NCI-H1694 treated with DMSO at 0.1 percent for 48 hours (cell line): ENCODE results near the gene ROBO2.

Source experiments
- DNase-seq: peaks from one replicate; lab custom pipeline; 2025; lab: John Stamatoyannopoulos, UW

ROBO2 gene

DNA sequence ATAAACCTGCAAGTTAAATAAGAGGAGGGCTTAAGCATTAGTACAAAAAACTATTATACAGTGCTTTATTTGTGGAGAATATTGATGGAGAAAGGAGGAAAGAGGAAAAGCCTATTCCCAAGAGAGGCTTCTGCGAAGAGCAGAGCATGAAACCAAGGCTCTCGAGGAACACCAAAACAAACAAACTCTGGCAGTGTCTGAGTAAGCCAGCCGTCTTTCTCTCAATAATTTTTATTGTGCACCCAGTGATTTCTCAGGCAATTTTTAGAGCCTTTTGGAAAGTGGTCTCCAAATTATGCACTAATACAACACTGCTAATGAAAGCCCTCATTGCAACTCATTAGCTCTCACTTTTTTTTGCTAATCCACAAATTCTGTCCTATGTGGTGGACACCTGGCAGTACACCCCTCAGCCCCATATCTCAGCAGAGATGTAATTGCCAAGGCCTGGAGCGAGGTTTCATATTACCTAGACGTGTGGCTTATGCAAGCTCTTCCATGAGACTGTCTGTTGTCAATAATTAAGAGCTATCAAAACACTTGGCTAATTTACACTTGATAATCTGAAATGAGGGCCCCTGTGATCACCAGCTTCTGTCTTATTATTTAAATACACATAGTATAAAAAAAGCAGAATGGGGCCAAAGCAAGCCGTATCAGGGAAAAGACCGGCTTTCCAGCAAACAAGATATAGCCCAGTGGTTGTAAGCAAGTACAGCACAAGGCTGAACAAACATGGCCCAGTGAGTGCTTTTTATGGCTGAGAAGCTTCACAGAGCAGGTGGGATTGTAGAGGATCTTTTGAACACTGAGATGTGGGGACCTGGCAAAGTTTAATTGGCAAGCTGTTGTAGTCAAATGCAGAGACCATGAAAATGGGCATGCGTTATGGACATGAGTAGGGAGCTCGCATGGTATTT, 216.9 kb downstream of the ROBO2 start:
- DNase-seq, result peak; percentile 63

DNA sequence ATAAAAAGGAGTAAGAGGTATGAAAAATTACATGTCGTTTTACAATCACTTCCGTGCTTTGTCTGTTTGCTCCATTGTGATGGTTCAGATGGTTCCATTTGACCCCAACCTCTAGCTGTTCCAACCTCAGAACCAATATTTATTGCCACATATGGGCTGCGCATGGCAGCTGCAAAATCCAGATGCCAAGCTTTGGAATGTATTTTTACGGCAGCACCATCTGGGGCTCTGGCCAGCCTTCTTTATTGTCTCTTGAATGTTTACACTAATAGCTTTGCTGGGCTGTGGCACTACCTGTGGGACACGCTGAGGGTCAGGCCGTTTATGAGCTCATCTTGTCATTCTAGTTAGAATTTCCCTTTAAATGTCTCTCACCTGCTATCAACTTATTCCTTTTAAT, 219.8 kb downstream of the ROBO2 start:
- no peak for DNase-seq

DNA sequence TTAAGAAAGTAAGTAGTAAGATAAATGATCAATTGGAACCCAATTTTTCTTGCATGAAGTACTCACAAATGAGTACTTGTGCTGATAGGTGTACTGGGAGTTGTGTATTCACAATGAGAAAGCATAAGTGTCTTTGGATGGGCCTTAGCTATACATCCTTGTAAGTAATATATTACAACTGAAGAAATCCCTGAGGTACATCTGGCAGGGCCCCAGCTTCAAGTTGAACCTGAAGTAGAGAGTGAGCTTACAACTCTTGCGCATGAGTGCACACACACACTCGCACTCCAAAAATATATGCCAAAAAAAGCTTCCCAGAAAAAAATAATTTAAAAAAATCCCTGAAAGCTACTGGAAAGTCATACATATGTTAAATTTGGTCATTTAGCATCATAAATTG, 222.5 kb downstream of the ROBO2 start:
- DNase-seq, result no peak

DNA sequence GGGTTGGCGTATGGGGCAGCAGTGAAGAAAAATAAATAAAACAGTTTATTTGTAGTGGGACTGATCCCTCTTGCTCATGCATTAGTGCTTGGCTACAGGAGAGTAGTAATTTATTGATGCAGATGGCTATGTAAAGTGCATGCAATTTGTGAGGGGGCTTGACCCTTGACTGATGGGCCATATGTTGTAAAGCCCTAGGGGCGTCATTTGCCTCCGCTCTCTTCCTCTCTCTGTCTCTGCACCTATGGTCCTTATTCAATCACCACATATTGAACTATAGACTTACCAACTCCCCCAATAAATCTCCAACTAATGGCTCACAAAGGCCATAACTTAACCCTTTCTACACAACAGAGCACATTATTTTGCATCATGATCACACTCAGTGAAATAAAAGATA, 227.7 kb downstream of the ROBO2 start:
- no peak for DNase-seq

DNA sequence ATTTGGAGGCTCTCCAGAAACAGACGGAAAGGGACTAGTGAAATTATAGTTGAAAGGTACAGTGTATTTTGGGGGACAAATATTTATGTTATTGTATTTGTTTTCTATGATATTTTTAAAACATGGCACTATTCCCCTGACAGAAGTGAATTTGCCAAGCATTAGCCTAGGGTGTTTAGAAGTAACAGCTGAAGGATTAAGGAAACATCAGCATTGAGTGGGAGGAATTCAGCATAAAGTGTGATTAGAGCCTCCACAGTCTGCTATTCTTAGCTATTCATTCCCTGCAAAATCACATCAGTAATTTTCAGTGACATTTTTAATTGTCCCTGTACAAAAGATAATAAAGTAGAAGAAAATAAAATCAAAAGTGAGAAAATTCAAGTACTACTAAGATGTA, 231.4 kb downstream of the ROBO2 start:
- DNase-seq, result no peak

DNA sequence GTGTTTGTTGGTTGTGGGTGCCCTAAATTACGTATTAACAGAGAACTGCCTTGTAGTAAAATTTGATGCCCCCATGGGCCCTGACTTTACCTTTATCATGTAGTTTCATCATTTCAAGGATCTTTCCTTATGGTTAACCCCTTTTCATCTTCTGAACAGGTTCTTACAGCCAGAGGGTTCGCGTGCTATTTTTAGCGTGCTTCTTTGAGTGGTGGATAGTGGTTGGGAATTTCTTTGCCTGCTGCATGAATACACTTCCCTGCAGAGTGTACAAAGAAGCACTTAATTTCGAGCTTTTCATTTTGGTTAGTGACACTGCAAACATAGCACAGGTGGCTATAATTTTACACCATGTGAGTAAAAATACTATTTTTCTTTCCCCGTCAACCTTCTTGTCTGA, 231.8 kb downstream of the ROBO2 start:
- DNase-seq, result no peak

DNA sequence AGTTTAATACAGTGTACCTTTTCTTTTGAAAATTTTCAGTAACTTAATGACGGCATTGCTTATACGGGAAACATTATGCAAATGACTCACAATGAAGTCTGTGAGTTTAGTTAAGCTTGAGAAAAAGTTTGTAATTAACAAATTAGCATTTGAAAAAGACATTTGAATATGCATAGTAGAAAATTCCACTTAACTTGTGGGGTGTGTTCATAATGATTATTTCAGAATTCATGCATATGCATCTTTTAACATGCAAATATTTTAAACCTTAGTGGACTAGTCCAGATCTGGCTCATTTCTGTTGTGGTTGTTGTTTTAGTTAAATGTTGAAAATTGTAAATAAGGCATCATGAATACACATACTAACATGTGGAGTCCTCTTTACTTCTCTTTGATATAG, 239.4 kb downstream of the ROBO2 start:
- no peak for DNase-seq

DNA sequence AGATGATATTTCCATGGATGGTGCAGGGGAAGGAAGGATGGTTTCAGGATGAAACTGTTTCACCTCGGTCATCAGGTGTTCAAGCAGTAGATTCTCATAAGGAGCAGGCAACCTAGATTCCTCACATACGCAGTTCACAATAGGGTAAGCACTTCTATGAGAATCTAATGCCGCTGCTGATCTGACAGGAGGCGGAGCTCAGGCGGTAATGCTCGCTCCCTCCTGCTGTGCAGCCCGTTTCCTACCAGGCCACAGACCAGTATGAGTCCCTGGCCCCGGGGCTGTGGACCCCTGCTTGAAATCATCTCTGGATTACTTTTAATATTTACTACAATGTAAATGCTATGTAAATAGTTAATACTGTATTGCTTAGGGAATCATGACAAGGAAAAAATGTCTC, 241.8 kb downstream of the ROBO2 start:
- no peak for DNase-seq

DNA sequence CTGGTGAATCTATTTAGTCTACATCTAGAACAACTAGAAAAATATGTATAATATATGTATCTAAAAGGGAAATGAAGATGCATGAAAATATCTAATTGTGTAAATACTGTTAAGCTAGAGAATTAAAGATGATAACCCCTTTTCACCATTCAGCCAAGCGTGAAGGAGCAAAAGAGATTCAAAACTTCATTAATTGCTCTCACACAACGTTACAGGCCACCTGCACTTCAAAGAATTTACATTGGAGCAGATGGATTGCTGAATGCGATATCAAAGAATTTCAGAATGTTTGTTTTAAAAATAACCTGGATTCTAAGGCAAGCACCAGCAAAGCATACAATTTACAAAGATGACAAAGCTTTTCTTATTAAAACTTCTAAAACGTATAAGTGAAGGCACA, 243.2 kb downstream of the ROBO2 start:
- DNase-seq, result no peak

DNA sequence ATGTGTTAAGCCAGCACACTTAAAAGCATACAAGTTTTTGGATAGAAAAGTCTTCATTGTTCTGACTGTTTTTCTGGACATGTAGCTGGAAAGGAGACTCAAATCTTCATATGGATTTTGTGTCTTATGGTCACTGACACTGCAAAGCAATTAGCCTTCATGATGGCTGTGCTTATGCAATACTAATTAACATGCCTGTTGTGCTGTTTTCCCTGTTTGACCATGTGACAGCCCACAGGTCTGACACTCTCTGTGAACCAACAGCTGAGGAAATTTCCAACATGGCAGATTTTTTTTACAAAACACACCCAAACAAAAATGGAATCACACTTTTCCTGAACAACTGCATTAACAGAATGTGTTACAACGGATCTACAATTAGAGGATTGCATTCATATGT, 248.4 kb downstream of the ROBO2 start:
- DNase-seq, result no peak

DNA sequence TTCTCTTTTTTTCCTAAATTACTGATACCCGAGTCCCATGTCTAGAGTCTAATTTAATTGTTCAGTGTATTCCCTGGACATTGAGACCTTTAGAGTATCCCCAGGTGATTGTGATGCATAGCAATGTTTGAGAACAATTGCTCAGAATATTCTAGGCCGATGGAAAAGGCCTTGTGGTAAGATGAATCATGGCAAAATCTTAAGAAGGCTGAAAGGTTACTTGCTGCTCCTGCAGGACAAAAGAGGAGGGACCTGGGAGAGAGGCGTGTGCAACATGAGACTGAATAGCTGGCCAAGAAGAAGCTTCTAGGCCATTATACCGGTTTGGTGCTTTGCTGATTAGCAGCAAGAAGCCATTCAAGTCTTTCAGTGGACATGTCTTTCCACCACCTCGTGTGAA, 256.6 kb downstream of the ROBO2 start:
- DNase-seq, result no peak

DNA sequence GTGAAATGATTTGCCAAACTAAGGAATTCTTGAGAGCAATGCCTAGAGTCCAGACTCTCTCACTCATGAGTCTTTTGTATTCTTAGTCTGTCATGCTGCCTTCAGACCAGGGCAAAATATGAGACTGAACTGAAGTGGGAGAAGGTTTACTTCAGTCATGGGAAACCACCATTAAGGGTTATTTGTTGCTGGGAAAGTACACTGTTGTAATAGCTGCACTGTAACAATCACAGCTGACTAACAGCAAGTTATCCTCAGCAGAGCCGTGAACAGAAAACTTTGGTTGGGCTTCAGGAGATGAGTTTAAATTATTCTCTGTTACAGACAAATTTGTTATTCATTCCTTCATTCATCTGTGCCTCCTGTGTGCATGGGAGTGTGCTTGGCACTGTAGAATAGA, 258.5 kb downstream of the ROBO2 start:
- DNase-seq, result no peak

DNA sequence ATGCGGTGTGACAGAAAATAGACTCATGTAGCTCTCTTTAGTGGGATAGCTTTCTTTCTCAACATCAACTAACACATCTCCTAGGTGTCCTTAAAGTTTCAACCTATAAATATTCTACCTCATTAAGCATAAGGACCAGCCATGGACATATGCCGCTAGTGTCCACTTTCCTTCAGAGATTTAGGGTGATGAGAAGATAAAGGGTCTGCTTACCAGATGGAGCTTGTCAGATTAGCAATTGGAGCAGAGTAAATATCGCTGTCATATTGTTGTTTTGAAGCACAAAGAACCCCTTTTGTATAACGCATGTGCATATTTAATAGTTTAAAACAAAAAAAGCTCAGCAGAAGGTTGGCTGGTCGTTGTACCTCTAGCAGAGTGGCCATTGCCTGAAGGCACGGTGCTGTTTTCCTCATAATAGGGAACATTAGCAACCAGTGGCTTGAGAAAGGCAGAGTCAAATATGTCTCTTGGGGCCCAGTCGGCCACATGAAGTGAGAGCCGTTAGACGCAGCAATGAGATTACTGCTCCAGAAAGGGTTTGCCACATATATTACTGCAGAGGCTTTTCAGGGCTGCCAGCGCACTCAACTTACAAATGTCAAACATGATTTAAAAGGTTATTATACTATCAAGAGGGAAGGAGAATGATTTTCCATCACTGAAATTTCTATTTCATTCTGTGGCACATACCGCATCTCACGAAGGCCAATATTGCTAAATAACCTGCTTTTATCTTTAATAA, 264.2 kb downstream of the ROBO2 start:
- DNase-seq, result no peak

DNA sequence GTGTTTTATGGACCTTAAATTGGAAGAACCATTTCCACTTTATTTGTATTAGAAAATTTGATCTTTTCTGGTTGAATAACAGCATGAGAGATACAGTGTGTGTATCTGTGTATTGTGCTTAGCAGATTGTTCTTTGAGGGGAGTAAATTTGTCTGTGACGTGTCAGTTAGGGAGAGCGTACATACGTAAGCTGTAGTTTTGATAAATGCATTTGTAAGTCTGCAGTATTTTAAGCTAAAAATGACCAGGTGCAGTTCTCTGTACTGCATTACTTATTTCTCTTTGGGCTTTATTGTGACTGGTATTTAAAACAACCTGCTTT, 264.8 kb downstream of the ROBO2 start:
- no peak for DNase-seq

DNA sequence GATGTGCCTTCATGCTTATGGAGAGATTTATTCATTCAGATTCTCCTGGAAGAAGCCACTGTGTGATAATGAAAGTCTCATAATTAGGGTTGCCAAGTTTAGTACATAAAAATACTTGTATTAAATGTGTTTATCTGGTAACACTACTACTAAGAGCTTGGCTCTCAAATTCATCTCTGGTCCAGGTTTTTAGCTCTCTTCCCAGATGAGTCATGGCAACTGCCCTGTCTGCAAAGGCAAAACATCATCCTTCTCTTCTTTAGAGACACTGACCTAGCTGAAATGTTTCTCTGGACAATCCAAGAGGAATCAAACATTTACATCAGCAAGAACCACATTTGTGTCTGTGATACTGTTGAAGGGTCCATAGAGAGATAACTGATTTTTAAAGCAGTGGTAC, 269.6 kb downstream of the ROBO2 start:
- no peak for DNase-seq

DNA sequence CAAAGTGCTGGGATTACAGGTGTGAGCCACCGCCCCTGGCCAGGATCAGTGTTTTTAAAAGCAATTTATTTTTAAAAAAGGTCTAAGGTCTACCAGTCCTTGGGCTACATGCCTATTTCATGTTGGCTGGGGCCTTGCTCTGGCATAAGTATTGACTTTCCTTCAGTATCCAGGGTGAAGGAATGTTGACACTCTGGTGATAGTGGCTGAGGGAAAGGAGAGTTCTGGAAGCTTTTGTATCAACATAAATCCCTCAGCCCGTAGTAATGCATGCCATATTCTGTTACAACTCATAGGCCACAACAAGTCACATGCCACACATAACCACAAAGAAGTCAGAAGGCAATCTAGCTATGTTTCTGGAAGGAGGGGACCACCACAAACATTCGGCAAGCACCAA, 273.9 kb downstream of the ROBO2 start:
- no peak for DNase-seq

DNA sequence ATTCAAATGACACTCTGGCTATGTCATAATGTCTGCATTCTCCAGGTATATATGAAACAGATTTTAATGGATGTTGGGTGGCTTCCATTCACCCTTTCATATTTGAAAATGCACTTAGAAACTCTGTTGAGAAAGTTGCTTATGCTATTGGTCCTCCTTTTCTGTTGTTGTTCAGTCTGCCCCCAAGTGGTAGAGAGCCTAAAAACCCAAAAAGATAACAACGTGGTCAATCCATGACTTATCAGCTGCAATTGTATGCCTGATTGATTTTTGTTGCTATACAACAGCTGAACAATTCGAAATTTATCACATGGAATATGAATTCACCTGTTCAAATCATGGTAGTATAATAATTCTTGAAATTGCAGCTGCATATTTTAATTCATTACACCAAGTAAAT, 279.8 kb downstream of the ROBO2 start:
- no peak for DNase-seq

DNA sequence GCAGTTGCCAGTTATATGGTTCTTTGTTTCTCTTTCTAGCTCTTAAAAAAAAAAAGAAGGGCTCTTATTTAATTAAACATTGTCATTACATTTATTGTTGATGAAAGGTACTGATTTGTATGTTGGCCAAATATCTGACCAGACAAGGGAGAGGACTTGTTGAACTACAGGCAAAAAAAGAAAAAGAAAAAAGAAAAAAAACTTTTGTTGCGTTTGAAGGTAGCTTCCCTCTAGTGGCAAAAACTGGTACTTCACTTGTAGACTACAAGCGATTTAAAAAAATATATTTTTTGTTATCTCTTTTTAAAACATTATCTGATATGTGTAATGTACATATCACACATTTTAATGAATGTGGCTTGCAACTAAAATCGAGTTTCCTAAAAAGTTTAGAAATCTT, 280.6 kb downstream of the ROBO2 start:
- DNase-seq, result no peak

DNA sequence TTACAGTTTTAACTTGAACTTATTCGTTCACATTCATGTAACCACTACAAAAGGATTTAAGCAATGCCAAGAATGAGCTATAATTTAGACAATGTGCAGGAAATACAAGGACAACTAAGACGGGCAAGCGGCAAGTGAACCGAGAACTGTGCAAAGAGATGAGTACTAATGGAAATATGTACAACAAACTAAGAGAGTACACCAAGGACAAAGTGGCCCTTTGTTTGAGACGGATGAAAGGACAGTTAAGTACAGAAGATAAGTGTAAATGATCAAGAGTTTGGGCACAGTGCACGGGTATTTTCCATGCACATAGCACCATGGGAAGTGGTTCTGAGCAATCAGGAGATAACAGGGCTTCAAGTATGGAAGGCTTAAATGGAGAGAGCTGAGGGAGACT, 281.7 kb downstream of the ROBO2 start:
- DNase-seq, result no peak

DNA sequence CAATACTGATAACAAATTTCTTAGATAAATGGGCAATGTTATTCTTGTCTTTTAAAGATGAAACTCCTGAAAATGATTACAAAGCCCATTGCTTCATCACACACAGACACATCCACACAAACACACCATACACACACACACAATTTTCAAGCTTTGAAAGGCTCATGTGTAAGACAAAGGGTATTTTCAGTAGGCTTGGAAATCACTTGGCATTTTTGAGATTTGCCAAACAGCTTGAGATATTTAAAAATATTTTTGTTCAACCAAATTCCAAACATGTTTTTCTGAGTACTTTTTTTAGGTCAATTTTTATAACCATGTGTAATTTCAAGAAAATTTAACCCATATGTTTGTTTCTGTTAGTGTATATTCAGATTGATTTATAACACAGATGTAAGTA, 283.7 kb downstream of the ROBO2 start:
- DNase-seq, result no peak

DNA sequence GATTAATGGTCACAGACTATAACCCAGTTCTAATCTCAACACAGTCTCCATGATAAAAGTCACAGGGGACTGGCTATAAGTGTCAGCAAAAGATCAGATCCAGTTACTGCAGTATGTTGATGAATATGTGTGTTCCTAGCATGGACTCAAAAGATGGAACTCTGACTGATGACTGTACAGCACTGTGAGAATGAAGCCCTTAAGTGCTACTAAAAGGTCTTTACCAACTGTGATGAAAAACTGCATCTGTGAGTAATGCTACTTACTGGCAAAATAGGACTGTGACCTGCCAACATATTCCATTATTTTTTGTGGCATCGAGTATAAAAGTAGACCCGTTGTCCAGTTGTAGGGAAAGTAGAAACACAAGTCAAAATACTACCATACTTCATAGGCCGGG, 284.2 kb downstream of the ROBO2 start:
- no peak for DNase-seq

DNA sequence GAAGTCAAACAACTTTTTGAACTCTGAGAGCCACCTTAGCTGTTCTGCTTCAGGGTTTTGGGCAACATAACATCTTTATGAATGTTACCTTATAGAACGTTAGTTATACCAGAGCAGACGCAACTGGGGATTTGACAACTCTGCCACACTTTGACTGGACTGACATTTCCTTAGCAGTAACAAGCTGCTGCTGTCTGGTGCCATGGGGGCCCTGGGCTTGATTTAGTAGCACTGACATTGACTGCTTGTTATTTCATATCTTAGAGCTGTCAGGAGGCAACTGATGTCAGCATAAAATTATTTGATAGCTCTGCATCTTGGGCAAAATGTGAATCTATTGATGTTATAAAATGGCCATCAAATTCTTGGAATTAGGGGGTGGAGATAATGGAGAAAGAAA, 285.4 kb downstream of the ROBO2 start:
- DNase-seq, result no peak

DNA sequence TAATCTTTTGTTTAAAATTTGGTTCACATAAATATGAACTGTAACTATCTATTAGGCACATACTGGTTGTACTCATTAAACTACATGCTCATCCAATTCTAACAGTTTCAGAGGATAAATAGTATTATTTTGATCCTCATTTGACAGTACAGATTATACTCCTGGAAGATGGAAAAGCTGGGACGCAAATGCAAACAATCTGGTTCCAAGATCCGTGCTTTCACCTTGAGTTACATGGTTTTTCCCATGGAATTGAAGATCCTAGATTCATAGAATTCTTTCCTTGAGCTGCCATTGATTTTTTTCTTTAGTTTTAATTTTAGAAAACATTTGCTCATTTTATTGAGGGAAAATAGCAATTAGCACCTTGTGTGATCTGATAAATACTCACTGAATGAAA, 285.8 kb downstream of the ROBO2 start:
- DNase-seq, result no peak

DNA sequence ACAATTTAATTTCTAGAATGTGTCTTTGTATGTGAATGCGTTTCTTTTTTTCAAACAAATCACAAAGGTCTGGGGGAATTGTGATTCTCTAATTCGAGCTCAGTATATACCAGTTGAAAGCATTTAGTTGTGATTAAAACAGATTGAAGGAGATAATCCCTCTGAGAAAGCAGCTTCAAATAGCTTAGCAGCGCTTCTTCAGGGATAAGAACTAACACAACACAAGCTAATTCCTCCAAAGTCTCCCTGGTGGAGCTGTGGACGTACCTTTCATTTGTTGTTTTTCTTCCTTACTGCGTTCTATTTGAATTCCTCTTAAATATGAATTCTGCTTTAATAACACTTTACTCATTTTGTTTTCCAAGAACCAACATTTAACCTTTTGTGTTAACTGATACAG, 286.7 kb downstream of the ROBO2 start:
- no peak for DNase-seq
